GM18951 (cell line): ENCODE measurements around the gene LRRC23.
"Not testable (repeated sequence)": the region's sequence is repeated elsewhere in the genome, so short reads cannot be mapped to it uniquely, and the experiment has no call there.

Experiments used
- POLR2A ChIP-seq: IDR thresholded peaks from 4 replicates; pipeline ENCODE4 v1.6.1; 2011; ENCODE audit warnings: mild to moderate bottlenecking; ENCODE audit not compliant: insufficient read length, insufficient read depth; ENCODE audit errors: extremely low read depth
- in situ Hi-C: fragments of 300-500 bp; cut with MboI; formaldehyde crosslinking; loops from one replicate; pipeline ENCODE4 v1.12.0; 2022; ENCODE audit warnings: low sequenced_read_pairs, mixed read lengths, inconsistent platforms; ENCODE audit not compliant: unreplicated experiment

LRRC23 gene

DNA sequence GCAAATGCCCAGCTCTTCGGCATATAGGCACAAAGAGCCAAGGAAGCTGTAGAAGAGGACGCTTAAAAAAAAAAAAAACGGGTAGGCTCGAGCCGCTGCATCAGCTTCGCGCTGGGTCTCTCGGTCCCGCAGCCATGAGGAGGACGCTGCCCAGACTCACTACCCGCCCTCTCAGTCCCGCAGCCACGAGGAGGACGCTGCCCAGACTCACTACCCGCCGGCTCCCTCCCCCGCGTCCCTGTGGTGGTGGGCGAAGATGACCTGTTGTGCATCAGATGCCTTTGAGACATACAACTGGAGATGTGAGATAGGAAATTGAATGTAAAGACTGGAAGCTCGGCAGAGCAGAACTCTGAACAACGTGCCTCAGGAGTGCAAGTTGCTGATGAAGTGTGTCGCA is 20.1 kb upstream of the LRRC23 start:
- no peak for TF ChIP-seq POLR2A
- in situ Hi-C loops, result no loop called here

DNA sequence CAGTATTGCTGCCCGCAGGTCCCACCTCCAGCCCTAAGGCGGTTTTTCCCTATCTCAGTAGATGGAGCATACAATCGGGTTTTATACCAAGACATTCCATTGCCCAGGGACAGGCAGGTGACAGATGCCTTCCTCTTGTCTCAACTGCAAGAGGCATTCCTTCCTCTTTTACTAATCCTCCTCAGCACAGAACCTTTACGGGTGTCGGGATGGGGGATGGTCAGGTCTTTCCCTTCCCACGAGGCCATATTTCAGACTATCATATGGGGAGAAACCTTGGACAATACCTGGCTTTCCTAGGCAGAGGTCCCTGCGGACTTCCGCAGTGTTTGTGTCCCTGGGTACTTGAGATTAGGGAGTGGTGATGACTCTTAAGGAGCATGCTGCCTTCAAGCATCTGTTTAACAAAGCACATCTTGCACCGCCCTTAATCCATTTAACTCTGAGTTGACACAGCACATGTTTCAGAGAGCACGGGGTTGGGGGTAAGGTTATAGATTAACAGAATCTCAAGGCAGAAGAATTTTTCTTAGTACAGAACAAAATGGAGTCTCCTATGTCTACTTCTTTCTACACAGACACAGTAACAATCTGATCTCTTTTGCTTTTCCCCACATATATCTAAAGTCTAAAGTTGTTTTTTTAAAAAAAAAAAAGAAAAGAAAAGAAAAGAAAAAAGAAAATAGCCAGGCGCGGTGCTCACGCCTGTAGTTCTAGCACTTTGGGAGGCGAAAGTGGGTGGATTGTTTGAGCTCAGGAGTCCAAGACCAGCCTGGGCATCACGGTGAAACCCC is 18.2 kb upstream of the LRRC23 start:
- in situ Hi-C loops, result not testable (repeated sequence)

DNA sequence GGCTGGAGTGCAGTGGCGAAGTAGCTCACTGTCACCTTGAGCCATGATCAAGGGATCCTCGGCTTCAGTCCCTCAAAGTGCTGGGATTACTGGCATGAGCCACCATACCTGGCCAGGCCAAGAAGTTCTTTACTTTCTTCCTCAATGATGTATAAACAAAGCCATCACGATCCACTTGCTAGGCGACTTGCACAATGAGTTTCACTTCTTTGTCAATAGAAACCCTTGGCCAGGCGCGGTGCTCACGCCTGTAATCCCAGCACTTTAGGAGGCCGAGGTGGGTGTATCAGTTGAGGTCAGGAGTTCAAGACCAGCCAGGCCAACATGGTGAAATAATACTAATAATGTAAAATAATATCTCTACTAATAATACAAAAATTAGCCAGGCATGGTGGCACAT is 17.2 kb upstream of the LRRC23 start:
- in situ Hi-C loops, result no loop called here
- no peak for TF ChIP-seq POLR2A

DNA sequence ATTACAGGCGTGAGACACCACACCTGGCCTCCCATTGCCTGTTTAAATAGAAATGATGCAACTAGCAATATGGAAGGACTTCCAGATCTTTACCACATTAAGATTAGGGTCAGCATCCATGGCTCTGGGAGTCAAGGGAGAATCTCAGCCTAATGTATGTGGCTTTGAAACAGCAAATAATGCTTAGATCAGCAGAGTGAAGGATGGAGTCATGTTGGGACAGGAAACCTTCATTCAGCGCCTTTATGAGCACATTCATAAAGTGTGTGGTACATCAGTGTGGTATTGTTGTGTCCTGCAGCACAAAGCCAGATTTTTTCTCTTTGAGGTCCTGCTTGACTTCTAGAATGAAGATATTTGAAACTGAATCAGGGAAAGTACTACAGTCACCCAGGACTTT is 16.3 kb upstream of the LRRC23 start:
- TF ChIP-seq POLR2A, result no peak
- in situ Hi-C loops, result no loop called here

DNA sequence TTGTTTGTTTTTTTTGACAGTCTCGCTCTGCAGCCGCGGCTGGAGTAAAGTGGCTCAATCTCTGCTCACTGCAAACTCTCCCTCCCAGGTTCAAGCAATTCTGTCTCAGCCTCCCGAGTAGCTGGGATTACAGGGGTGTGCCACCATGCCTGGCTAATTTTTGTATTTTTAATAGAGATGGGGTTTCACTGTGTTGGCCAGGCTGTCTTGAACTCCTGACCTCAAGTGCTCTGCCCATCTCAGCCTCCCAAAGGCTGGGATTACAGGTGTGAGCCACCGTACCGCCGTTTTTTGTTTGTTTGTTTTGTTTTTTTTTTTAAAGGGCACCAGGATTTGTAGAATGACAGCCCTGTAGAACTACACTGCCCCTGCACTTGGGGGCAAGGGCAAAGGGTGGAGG is 15.8 kb upstream of the LRRC23 start:
- in situ Hi-C loops, result not testable (repeated sequence)

DNA sequence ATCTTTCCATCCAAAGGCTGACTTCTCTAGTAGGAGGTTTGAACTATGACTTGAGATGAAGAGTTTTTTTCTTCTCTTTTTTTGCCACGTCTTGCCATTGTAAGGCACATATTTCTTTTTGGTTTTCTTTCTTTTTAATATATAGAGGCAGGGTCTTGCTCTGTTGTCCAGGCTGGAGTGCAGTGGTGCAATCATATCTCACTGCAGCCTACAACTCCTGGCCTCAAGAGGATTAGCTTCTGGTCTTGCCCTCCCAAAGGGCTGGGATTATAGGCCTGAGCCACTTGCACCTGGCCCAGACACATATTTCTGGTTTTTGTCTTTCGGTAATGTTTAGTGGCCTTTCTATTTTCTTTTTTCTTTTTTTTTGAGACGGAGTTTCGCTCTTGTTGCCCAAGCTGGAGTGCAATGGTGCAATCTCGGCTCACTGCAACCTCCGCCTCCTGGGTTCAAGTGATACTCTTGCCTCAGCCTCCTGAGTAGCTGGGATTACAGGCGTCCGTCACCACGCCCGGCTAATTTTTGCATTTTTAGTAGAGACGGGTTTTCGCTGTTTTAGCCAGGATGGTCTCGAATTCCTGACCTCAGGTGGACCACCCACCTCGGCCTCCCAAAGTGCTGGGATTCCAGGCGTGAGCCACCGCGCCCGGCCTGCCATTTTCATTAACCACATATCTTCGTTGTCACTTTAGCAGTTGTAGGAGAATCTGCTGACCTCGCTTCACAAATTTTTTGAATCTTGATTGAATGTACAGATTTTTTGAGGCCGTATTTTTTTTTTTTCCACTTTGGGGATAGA is 14.6 kb upstream of the LRRC23 start:
- in situ Hi-C loops, result not testable (repeated sequence)

DNA sequence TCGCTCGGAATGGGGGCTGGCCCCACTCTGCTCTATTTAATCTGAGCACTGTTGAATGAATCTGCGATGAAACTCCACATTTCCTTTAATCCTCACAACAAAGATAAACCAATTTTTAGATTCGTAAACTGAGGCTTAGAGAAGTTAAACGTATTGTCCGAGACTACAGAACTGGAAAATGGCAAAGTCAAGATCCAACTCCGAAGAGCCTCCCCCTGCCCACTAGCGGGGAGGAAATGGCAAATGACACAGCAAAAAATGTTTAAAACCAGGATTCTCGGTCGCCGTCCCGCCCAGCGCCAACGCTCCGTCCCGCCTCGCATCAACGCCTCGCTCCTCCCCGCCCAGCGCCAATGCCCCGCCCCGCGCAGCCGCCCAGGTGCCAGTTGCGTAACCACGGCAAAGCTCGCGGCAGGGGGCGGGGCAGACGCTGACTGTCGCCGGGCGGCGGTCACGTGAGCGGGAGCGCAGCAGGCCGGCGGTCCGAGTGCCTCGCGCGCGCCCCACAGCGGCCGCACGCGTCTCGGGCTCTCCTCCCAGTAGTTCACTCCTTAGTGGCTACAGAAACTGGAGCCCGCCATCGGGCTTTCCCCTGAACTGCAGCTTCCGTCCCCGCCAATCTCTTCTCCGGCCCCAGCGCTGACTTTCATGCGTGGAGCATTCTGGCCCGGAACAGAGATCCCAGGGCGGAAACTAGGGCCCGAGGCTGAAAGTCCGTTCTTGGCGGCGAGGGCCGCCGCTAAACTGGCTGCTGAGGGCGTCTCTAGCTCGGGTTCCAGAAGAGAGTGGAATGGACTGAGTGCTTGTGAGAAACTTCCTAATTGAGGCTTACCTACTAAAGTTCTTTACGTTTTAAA is 13.6 kb upstream of the LRRC23 start:
- TF ChIP-seq POLR2A, result peak; percentile 71
- in situ Hi-C loops, result no loop called here

DNA sequence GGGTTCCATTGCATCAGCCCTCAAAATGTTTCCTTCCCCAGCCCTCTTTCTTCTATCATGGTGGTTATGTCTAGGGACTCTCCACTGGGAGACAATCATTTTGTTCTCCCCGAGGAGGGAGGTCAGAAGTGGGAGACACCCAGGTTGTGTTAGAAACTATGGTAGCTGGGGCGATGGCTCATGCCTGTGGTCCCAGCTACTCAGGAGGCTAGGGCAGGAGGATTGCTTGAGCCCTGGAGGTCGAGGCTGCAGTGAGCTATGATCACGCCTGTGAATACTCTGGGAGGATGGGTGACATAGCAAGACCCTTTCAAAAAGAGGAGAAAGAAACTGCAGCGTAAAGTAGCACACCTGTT is 13.0 kb upstream of the LRRC23 start:
- no peak for TF ChIP-seq POLR2A
- in situ Hi-C loops, result no loop called here

DNA sequence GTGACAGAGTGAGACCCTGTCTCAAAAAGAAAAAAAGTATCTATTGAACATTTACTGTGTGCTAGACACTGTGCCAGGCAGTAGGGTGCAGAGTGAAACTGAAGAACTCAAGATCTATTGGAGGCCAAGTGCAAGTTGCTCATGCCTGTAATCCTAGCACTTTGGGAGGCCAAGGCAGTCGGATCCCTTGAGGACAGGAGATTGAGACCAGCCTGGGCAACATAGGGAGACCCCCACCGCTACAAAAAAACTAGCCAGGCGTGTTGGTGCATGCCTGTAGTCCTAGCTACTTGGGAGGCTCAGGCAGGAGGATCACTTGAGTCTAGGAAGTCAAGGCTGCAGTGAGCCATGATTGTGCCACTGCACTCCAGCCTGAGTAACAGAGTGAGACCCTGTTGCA is 11.9 kb upstream of the LRRC23 start:
- in situ Hi-C loops, result not testable (repeated sequence)

DNA sequence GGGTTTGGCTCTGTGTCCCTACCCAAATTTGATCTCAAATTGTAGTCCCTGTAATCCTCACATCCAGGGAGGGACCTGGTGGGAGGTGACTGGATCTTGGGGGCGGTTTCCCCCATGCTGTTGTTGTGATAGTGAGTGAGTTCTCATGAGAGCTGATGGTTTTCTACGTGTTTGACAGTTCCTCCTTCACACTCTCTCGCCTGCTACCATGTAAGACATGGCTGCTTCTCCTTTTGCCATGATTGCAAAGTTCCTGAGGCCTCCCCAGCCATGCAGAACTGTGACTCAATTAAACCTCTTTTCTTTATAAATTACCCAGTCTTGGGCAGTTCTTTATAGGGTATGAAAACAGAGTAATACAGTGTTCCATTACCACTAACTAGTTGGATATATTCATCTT is 10.3 kb upstream of the LRRC23 start:
- no peak for TF ChIP-seq POLR2A
- in situ Hi-C loops, result no loop called here

DNA sequence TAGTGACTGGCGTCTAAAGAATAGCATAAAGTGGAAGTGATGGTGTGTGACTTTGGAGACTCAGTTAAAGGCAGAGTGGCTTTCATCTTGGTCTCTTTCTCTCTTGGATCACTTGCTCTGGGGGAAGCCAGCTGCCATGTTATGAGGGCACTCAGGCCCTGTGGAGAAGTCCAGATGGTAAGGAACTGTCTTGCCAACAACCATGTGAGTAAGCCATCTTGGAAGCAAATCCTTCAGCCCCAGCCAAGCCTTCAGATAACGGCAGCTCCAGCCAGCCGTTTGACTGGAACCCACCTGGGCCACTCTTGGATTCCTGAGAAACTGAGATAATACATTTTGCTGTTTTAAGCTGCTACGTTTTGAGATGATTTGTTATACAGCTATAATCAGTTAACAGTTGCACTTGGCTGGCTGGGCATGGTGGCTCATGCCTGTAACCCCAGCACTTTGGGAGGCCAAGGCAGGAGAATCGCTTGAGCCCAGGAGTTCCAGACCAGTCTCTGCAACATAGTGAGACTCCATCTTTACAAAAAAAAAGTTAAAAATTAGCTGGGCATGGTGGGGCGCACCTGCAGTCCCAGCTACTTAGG is 7.7 kb upstream of the LRRC23 start:
- no peak for TF ChIP-seq POLR2A
- in situ Hi-C loops, result no loop called here

DNA sequence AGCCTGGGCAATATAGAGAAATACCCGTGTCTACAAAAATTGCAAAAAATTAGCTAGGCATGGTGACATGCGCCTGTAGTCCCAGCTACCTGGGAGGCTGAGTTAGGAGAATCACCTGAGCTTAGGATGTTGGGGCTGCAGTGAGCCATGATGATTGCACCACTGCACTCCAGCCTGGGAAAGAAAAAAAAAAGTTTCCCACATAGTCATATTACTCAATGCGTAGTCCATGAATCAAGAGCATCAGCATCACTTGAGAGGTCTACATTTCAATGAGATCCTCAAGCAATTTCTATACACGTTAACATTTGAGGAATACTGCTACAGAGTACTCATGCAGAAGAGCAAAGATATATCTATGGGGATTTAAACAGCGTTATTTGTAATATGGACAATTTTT is 5.2 kb upstream of the LRRC23 start:
- no peak for TF ChIP-seq POLR2A
- in situ Hi-C loops, result no loop called here

DNA sequence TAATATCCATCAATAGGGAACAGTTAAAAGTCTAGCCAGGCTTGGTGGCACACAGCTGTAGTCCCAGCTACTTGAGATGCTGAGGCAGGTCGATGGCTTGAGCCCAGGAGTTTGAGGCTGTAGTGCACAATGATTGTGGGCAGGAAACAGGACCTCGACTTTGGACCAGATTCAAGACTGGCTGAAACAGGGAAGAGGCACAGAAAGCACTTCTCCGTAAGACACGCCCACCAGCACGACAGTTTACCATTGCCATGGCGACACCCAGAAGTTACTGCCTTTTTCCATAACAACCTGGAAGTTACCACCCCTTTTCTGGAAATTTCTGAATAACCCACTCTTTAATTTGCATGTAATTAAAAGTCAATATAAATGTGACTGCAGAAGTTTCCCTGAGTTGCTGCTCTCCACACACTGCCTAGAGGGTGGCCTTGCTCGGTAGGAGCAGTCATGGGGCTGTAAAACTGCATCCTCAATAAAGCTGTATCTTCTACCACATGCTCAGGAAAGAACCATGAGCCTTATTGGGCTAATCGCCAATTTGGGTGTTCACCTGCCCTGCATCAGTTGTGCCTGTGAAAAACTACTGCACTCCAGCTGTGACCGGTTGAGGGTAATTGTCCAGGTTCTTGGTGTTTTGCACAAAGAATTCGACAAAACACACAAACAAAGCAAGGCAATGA is 4.6 kb upstream of the LRRC23 start:
- in situ Hi-C loops, result no loop called here

More for the DNA sequence above, 4.6 kb upstream of the LRRC23 start:
- no peak for TF ChIP-seq POLR2A
